MG63 (cell line): ENCODE data around the gene WNT2. TPM values are rescaled to one million over a fixed set of nuclear protein-coding genes. Genes with fewer than 3 reads are reported as not detected.
"Not testable (repeated sequence)": the region's sequence is repeated elsewhere in the genome, so short reads cannot be mapped to it uniquely, and the experiment has no call there.

Experiments used
- DNase-seq: peaks from one replicate; pipeline ENCODE4 v3.0.0-alpha.2; 2020
- H3K27me3 ChIP-seq: fragments of 250-450 bp; sonication (Bioruptor Pico); 2 replicates; pipeline ENCODE4 v1.5.1; 2020; ENCODE audit warnings: mild to moderate bottlenecking, moderate library complexity
- H3K36me3 ChIP-seq: fragments of 250-450 bp; sonication (Bioruptor Pico); 2 replicates; pipeline ENCODE4 v1.5.1; 2020; ENCODE audit warnings: mild to moderate bottlenecking, moderate library complexity
- H3K4me3 ChIP-seq: fragments of 250-450 bp; sonication (Bioruptor Pico); 2 replicates; pipeline ENCODE4 v1.5.1; 2020; ENCODE audit warnings: mild to moderate bottlenecking, moderate library complexity
- H3K9me3 ChIP-seq: fragments of 250-450 bp; sonication (Bioruptor Pico); 2 replicates; pipeline ENCODE4 v1.5.1; 2020; ENCODE audit warnings: mild to moderate bottlenecking, moderate library complexity
- total RNA-seq: library from RNA; depleted of rRNA; stranded (reverse); fragments of >200 nt; shearing (Covaris generic); gene quantifications from 2 replicates; pipeline ENCODE4 v1.2.3, GENCODE V29; 2014; ENCODE audit warnings: low replicate concordance

WNT2 gene
- total RNA-seq, 1 experiment from 2014 or later, result not detected

DNA sequence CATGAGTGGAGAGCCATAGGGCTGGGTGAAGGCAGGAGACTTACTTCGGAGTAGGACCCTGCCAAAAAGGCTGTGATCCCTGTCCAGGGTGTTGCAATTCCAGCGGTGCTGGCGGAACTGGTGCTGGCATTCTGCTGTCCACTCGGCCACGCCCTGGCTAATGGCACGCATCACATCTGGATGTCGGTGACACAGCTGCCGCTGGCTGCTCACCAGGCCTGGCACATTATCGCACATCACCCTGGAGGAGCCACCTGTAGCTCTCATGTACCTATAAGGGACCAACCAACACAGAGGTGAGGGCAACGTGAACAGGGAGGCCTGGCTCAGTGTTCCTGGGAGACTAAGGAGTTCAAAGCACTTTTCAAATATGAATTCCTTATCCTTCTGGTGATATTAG, 2.3 kb downstream of the WNT2 start:
- DNase-seq, result peak; percentile 6
- Histone ChIP-seq H3K36me3 (no peaks in the 10 kb centered on the region), H3K27me3 (peaks cover 16% of the 10 kb centered on the region; the same call in 1 of the 2 replicates), H3K9me3 (no peaks in the 10 kb centered on the region), H3K4me3 (no peak overlapping the region)

DNA sequence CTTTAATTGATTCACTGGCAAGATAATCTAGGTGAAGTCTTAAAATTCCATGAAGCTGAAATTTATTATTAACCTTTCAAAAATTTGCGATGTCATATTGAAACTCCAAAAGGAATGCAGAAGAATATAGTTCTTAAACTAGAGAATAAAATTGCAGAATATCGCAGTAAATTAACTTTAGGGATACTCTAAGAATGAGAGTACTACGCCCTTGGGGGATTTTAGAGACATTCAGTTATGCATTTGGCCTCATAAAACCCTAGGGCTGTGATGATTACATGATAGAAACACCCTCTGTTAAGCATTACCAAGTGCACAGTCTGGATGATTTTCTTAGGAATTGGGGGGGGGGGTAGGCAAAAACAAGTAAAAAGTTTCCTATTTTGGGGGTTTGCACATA, 3.7 kb downstream of the WNT2 start:
- Histone ChIP-seq H3K36me3 (no peaks in the 10 kb centered on the region), H3K4me3 (no peak overlapping the region), H3K9me3 (no peaks in the 10 kb centered on the region), H3K27me3 (peaks cover 16% of the 10 kb centered on the region; the same call in 1 of the 2 replicates)
- DNase-seq, result no peak

DNA sequence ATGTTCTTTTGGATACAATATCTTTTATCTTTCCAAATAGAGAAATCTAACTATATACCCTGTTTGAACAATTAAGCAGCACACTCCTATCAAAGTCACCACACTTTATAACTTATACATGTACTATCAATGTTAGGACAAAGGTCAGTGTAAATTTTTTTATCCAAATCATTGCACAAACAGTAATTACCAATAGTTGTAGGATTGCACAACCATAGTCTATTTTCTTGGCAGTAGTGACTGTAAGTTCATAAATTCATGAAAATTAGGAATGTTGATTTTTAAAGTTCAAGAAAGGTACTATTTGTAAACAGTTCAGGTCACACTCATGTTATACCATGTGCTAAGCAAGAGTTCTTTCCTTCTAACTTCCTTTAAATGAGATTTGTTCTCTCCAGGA, 9.3 kb downstream of the WNT2 start:
- Histone ChIP-seq H3K9me3 (no peaks in the 10 kb centered on the region), H3K4me3 (no peak overlapping the region), H3K27me3 (no peaks in the 10 kb centered on the region), H3K36me3 (no peaks in the 10 kb centered on the region)
- no peak for DNase-seq

DNA sequence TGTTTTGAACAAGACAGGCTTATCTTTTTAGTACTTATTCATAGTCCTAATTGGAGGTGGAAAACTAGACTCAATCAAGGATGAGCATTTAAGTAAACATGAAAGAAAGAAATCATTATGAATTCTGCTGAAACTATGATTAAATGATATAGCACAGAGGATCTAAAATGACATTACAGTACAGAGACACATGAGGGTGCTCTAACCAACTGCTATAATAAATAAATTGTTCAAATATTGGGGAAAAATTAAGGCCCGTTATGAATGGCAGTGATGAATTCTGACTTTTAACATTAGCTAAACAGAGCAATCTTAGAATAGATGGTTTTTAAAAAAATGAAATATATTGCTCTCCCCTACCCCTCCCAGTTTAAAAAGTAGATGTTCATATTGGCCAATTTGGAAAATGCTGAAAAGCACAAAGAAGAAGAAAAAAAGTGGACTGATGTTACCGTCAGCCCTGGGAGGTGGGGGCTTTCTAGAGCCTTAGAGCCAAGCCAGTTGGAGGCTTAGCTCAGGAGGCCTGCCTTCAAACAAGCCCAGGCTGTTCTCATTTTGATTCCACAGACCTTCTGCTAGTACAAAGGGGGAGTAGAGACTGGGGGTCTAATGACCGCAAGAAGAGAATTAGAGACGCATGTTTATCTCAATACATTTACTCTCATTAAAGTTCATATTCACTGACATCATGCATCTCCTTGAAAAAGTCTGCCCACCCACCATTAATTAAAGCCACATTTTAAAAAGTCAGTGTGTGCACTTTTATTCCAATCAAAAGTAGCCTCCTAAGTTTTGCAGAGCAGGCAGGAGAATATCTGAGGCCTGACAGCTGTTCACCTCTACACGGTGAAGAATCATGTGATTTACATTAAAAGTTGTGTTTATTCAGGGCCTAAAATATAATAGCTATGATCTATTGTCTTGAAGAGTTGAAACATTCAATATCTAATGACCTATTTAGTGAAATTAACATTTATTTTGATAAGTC, 10.0 kb downstream of the WNT2 start:
- Histone ChIP-seq H3K27me3 (no peaks in the 10 kb centered on the region), H3K9me3 (no peaks in the 10 kb centered on the region), H3K4me3 (no peak overlapping the region), H3K36me3 (no peaks in the 10 kb centered on the region)
- no peak for DNase-seq

DNA sequence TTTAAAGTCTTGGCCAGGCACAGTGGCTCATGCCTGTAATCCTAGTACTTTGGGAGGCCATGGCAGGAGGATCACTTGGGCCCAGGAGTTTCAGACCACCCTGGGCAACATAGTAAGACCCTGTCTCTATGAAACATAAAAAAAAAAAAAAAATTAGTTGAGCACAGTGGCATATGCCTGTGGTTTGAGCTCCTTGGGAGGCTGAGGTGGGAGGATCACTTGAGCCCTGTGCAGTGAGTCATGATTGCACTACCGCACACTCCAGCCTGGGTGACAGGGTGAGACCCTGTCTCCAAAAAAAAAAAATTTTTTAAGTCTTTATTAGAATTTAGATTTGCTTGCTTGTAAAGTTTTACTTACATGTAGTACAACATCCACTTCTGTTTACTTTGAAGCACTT, 14.0 kb downstream of the WNT2 start:
- H3K4me3 ChIP-seq, result no peak overlapping the region
- no peaks in the 10 kb centered on the region for H3K36me3 ChIP-seq
- no peaks in the 10 kb centered on the region for H3K9me3 ChIP-seq
- no peaks in the 10 kb centered on the region for H3K27me3 ChIP-seq
- DNase-seq, result no peak

DNA sequence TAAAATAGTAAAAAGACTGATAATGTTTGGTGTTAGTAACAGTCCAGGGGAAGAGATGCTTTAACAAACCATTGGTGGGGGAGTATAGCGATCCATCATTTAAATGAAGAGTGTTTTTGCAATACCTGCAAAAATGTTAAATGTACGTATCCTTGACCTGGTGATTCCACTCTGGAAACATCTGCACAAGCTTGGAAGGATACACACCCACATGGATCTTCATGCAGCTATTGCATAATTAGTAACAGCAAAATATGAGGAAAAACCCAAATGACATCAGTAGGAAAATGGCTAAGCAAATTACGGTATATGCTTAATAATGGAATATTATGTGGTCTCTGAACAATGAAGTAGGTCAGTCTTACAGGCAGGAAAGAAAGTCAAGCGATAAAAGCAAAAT, 20.5 kb downstream of the WNT2 start:
- H3K9me3 ChIP-seq, result no peaks in the 10 kb centered on the region
- H3K4me3 ChIP-seq, result no peak overlapping the region
- H3K36me3 ChIP-seq, result no peaks in the 10 kb centered on the region
- H3K27me3 ChIP-seq, result no peaks in the 10 kb centered on the region
- DNase-seq, result no peak

DNA sequence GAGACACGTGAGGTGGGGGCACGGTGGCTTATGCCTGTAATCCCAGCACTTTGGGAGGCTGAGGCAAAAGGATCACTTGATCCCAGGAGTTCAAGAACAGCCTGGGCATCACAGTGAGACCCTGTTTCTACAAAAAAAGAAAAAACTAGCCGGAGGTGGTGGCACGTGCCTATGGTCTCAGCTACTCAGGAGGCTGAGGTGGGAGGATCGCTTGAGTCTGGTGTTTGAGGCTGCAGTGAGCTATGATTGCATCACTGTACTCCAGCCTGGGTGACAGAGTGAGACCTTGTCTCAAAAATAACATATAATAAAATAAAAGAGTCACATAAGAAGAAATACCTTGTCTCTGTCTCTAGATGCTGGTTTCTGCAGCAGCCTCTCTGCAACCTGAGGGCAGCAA, 22.4 kb downstream of the WNT2 start:
- not testable (repeated sequence) for DNase-seq, H3K4me3 ChIP-seq, H3K36me3 ChIP-seq, H3K27me3 ChIP-seq, H3K9me3 ChIP-seq

DNA sequence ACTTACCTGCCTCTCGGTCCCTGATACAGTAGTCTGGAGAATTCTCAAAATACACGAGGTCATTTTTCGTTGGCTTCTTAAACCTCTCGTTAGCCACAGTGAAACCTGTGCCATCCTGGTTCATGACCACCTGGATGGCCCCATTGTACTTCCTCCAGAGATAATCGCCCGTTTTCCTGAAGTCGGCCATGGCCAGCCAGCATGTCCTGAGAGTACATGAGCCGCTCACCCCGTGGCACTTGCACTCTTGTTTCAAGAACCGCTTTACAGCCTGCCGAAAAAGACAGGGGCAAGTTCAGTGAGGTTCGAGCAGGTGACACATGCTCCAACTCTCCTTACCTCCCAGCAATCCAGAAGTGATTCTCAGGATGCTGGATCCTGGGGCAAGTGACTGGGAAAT, 25.3 kb downstream of the WNT2 start:
- Histone ChIP-seq H3K36me3 (no peaks in the 10 kb centered on the region), H3K9me3 (no peaks in the 10 kb centered on the region), H3K4me3 (no peak overlapping the region), H3K27me3 (no peaks in the 10 kb centered on the region)
- no peak for DNase-seq

DNA sequence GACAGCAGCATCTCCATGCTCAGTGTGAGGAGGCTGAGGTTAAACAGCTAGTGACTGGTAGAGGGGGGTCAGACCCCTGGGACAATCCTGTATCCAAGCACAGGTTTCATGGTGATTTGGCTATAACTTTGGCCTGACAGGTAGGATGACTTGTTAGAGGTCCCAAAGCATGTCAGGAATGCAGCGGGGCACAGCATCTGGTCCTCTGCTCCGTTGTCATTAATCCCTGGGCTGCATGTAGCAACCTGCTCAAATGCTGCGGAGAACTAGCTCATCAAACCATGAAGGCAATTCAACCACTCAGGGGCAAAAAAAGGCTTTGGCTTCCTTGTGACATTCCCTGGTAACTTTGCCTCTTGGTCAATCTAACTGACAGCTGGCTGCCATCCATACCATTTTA, 26.8 kb downstream of the WNT2 start:
- H3K9me3 ChIP-seq, result no peaks in the 10 kb centered on the region
- H3K4me3 ChIP-seq, result no peak overlapping the region
- H3K36me3 ChIP-seq, result no peaks in the 10 kb centered on the region
- DNase-seq, result no peak
- no peaks in the 10 kb centered on the region for H3K27me3 ChIP-seq

DNA sequence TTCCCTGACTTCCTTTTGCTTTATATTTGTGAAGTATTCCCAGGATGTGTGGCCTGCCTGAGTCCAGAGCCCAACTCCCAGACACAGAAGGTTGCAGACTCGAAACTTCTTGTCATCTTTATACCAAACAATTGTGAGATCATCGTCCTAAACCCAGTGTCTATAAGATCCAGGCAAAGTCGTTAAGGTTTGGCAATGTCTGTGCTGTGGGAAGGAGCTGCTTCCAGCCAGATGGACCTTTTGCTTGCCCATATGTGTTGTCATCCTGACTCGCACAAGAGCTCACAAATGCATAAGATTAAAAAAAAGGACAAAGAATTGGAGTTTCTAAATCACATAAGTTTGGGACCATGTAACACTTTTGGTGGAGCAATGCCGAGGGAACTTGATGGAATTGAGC, 37.0 kb downstream of the WNT2 start:
- Histone ChIP-seq H3K36me3 (no peaks in the 10 kb centered on the region), H3K4me3 (no peak overlapping the region), H3K27me3 (no peaks in the 10 kb centered on the region), H3K9me3 (no peaks in the 10 kb centered on the region)
- DNase-seq, result no peak

DNA sequence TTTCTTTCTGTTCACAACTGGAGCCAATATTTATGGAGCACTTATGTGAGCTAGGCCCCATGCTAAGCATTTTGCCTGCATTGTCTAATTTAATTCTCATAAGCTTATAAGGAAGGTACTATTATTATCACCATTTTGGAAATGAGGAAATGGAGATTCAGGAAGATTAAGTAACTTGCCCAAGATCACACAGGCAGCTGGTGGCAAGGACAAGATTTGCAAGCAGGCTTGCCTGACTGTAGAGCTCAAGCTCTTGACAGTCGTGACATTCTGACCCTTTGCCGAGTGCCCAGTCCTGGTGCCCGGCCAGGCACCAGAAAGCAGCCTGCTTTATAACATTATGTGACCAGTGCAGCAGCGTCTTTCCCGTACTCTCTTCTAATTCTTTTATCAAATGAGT, 38.2 kb downstream of the WNT2 start:
- no peaks in the 10 kb centered on the region for H3K9me3 ChIP-seq
- H3K27me3 ChIP-seq, result no peaks in the 10 kb centered on the region
- H3K36me3 ChIP-seq, result no peaks in the 10 kb centered on the region
- DNase-seq, result no peak
- no peak overlapping the region for H3K4me3 ChIP-seq

DNA sequence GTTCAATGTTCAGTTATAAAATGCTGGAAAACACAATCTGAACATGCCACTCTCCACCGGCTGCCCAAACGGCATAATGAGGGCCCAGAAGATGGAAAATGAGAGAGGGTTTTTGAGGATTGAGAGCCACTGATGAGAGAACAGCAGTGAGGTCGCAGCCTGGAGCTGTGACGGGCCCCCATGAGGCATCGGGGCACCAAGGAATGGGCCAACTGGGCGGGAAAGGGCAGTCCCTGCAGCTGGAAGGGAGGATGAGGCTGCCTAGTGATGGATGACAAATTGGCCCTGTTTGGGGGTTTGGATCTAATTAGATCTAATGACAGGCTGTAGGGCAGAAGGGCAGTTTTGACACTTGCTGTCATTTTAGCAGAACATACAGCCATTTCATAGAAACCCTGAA, 39.1 kb downstream of the WNT2 start:
- no peaks in the 10 kb centered on the region for H3K36me3 ChIP-seq
- H3K4me3 ChIP-seq, result no peak overlapping the region
- no peaks in the 10 kb centered on the region for H3K27me3 ChIP-seq

DNA sequence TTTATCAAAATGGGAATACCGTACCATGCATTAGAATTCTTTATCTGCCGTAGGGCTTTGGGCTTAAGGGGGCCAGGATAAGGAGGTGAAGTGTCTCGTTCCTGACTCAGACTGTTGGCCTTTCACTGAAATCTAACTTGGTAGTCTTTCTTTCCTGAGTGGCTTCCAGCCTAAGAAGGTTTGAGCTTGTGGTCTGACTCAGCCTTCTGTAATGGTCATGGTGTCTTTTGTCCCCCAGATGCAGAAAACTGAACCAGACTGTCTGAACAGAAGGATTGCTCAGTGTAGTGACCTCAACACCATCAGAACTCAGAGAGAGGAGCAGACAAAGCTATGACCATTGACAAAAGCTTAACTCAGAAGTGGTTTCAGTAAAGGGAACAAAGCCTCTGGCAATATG, 39.5 kb downstream of the WNT2 start:
- no peaks in the 10 kb centered on the region for H3K36me3 ChIP-seq
- no peaks in the 10 kb centered on the region for H3K9me3 ChIP-seq
- no peaks in the 10 kb centered on the region for H3K27me3 ChIP-seq
- DNase-seq, result peak; percentile 9
- H3K4me3 ChIP-seq, result no peak overlapping the region

More for the DNA sequence above, 39.1 kb downstream of the WNT2 start:
- H3K9me3 ChIP-seq, result no peaks in the 10 kb centered on the region
- DNase-seq, result no peak

DNA sequence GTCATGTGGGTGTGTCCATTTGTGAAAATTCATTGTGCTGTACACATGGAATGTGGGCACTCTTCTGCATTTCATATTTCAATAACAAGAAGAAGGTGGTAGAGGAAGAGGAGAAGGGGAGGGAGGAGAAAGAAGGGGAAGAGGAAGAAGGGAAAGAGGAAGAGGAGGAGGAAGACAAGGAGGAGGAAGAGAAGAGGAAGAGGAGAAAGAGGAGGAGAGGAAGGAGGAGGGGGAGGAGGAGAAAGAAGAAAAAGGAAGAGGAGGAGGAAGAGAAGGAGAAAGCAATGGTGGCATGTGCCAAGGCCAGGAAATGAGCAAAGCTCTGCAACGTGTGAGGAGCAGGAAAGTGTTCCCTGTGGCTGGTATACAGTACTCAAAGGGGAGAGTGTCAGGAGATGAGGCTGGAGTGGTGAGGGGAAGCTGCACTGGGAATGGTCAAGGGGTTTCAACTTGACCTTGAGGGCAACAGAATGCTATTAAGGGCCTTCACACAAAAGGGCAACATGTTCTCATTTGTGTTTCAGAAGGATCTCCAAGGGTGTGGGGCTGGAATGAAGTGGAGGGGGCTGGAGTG, 40.5 kb downstream of the WNT2 start:
- no peak for DNase-seq
- H3K4me3 ChIP-seq, result no peak overlapping the region
- H3K9me3 ChIP-seq, result no peaks in the 10 kb centered on the region
- no peaks in the 10 kb centered on the region for H3K36me3 ChIP-seq
- no peaks in the 10 kb centered on the region for H3K27me3 ChIP-seq

DNA sequence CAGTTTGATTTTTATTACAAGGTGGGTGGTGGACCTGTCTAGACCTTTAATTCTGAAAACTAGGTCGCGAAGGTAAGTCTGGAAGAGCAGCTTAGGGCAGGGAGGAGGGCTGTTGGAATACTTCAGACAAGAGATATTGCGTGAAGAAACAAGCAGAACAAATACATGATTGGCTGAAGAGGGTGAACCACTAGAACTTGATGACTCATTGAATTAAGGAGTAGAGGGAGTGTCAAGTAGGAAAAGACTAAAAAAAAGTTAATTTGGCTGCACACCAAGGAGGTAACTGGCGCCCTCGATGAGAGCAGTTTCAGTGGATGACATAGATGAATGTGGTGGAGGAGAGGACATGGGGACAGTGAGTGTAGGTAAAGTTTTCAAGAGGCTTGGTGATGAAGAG, 41.3 kb downstream of the WNT2 start:
- Histone ChIP-seq H3K9me3 (no peaks in the 10 kb centered on the region), H3K4me3 (no peak overlapping the region), H3K27me3 (no peaks in the 10 kb centered on the region), H3K36me3 (no peaks in the 10 kb centered on the region)
- no peak for DNase-seq

DNA sequence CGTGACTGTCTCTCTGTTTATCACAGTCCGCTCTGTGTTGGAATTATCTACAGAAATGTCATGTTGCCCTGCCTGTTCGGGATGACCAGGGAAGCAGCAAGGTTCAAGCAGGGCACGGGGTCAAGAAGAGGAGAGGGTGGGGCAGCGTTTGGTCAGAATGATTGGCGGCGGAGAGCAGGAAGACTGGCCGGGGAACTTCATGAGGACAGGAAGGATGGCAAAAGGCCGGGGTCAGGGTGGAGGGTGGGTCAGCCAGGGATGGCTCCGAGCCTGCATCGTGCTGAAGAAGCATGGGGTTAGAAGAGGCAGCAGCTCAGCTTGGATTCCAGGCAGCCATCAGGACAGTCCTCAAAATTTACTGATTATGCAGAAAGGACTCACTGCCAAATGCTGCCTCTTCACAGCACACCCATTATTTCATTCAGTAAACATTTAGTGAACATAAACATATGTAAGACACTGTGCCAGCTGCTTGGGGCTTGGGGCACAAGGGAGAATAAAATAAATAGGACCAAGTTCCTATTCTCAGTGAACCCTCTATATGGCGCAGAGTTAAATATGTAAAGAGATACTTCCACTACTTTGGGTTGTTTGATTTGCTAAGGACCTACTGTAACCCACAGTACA, 42.8 kb downstream of the WNT2 start:
- Histone ChIP-seq H3K27me3 (no peaks in the 10 kb centered on the region), H3K9me3 (no peaks in the 10 kb centered on the region), H3K4me3 (no peak overlapping the region), H3K36me3 (no peaks in the 10 kb centered on the region)
- DNase-seq, result peak; percentile 12

DNA sequence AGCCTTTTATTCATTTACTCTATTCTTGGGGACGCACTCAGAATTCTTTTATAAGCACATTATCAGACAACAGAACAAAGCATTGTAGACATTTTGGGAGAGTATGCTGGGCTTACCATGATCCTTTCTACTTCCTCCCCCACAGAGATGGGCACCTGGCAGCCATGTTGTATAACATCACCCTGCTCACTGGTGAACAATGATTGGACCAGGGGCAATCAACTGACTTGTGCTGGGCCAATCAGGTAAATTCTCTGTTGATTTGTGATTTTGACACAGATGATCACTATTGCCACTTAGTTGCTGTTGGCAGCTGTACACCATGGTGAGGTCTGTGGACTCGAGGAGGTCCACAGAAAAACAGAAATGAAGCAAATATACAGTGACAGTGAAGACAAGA, 43.7 kb downstream of the WNT2 start:
- H3K4me3 ChIP-seq, result no peak overlapping the region
- no peaks in the 10 kb centered on the region for H3K9me3 ChIP-seq
- H3K27me3 ChIP-seq, result no peaks in the 10 kb centered on the region
- no peaks in the 10 kb centered on the region for H3K36me3 ChIP-seq
- no peak for DNase-seq

DNA sequence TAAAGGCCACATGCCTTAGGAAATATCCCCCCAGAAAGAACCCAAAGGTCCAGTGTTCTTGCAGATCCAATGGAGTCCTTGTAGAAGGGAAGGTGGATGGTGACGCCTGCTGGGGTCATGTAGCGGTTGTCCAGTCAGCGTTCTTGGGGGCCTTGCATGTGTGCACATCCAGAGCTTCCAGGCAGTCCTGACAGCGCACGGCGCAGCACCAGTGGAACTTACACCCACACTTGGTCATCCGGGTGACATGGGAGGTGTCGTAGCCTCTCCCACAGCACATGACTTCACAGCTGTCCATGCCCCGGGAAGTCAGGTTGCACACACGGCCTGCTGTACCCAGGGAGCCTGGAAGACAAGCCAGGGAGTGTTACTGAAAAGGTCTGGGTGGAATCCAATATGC, 44.8 kb downstream of the WNT2 start:
- Histone ChIP-seq H3K9me3 (no peaks in the 10 kb centered on the region), H3K36me3 (no peaks in the 10 kb centered on the region), H3K4me3 (no peak overlapping the region), H3K27me3 (no peaks in the 10 kb centered on the region)
- no peak for DNase-seq
